Esophagus squamous epithelium (tissue), 5 donors: ENCODE data around the gene RGS5. TPM values are rescaled to one million over a fixed set of nuclear protein-coding genes. Genes with fewer than 3 reads are reported as not detected.

ENCODE experiments used
- DNase-seq: peaks from one replicate; lab custom pipeline; 2025; lab: John Stamatoyannopoulos, UW
- H3K27ac ChIP-seq, 4 donors: fragments of 200-600 bp; sonication (generic); one replicate each; pipeline ENCODE4 v1.5.1; 2016 to 2019; ENCODE audit warnings: mild to moderate bottlenecking in 1 of 4
- H3K27me3 ChIP-seq, 4 donors: fragments of 200-600 bp; sonication (generic); 1 replicate in 3 of 4; 2 replicates in 1 of 4; pipeline versions ENCODE4 v1.5.1 to v1.6.0; 2017 to 2021; ENCODE audit warnings: antibody characterized with exemption in 1 of 4
- H3K36me3 ChIP-seq, 3 donors: fragments of 200-600 bp; sonication (generic); one replicate each; pipeline ENCODE4 v1.5.1; 2016 to 2019
- H3K4me1 ChIP-seq, 3 donors: fragments of 200-600 bp; sonication (generic); one replicate each; pipeline ENCODE4 v1.5.1; 2017 to 2019
- H3K4me3 ChIP-seq, 4 donors: fragments of 200-600 bp; sonication (generic); 1 replicate in 3 of 4; 2 replicates in 1 of 4; pipeline ENCODE4 v1.5.1; 2016 to 2019; ENCODE audit warnings: mild to moderate bottlenecking in 2 of 4, moderate library complexity in 1 of 4
- H3K9me3 ChIP-seq, 3 donors: fragments of 200-600 bp; sonication (generic); one replicate each; pipeline ENCODE4 v1.5.1; 2016 to 2019
- CTCF ChIP-seq, 6 experiments: fragments of 450-650 bp in 4 of 6; fragments of 200-600 bp in 2 of 6; sonication (generic) in 2 of 6; IDR thresholded peaks; one replicate each; pipeline ENCODE4 v1.5.1; 2016 to 2019; ENCODE audit warnings: antibody characterized with exemption in 6 of 6, mild to moderate bottlenecking in 4 of 6, moderate library complexity in 4 of 6
- POLR2A ChIP-seq, 4 donors: fragments of 450-650 bp; IDR thresholded peaks; one replicate each; pipeline ENCODE4 v1.6.1; 2017; ENCODE audit warnings: antibody characterized with exemption in 4 of 4, mild to moderate bottlenecking in 4 of 4, moderate library complexity in 3 of 4
- WGBS, 2 donors: methylation state at CpG; one replicate each; pipeline ENCODE4 v1.1.5; 2018; 5-methylcytosine and 5-hydroxymethylcytosine counted together
- intact Hi-C: fragments of 100-400 bp; cut with DNase I; formaldehyde crosslinking; loops from one replicate; pipeline ENCODE4 v1.15.0; 2022
- total RNA-seq, 4 donors: library from RNA; depleted of rRNA; stranded (reverse); fragments of >200 nt; gene quantifications; one replicate each; pipeline ENCODE4 v1.1.0, GENCODE V29; 2016
- donor health status: DM: yes; HTN: yes; CAD: no.

Gene RGS5
- total RNA-seq, 4 donors from 2014 or later: 11.3 to 55.7 (median 23.3) TPM

- Histone ChIP-seq H3K27me3 (no peaks in the 10 kb centered on the region), H3K9me3 (no peaks in the 10 kb centered on the region), H3K36me3 (no peaks in the 10 kb centered on the region), H3K4me3 (no peak overlapping the region), H3K4me1 (no peaks in the 10 kb centered on the region), H3K27ac (no peak overlapping the region)
- intact Hi-C loops: no loop called here
- no peak for TF ChIP-seq POLR2A (IDR thresholded peaks at IDR 0.05)
- TF ChIP-seq CTCF (IDR thresholded peaks at IDR 0.05): no peak
- WGBS, 2 donors: 71 to 94% methylated on average over 1 to 2 of the region's 2 CpGs
- DNase-seq: no peak
These were observed 53.8 kb downstream of the RGS5 start for GRCh38 chr1:163148911-163149310.

GRCh38 chr1:163147019-163147418, 55.7 kb downstream of the RGS5 start:
- H3K4me1 ChIP-seq: no peaks in the 10 kb centered on the region
- no peaks in the 10 kb centered on the region for H3K27me3 ChIP-seq
- H3K27ac ChIP-seq: no peak overlapping the region
- intact Hi-C loops: no loop called here
- no peaks in the 10 kb centered on the region for H3K9me3 ChIP-seq
- no peak for DNase-seq
- TF ChIP-seq CTCF (IDR thresholded peaks at IDR 0.05) (no peak), POLR2A (IDR thresholded peaks at IDR 0.05) (no peak)
- WGBS, 2 donors: 63 to 83% methylated on average over 2 to 3 of the region's 3 CpGs
- H3K36me3 ChIP-seq: no peaks in the 10 kb centered on the region
- no peak overlapping the region for H3K4me3 ChIP-seq

- Histone ChIP-seq H3K4me3 (no peak overlapping the region), H3K9me3 (no peaks in the 10 kb centered on the region), H3K27ac (no peak overlapping the region), H3K4me1 (no peaks in the 10 kb centered on the region), H3K27me3 (no peaks in the 10 kb centered on the region), H3K36me3 (no peaks in the 10 kb centered on the region)
- intact Hi-C loops: no loop called here
- DNase-seq: no peak
- TF ChIP-seq POLR2A (IDR thresholded peaks at IDR 0.05): no peak
- no peak for TF ChIP-seq CTCF (IDR thresholded peaks at IDR 0.05)
- 80 to 95% methylated on average over 1 of the region's 1 CpG for WGBS, 2 donors
These were observed 57.3 kb downstream of the RGS5 start for GRCh38 chr1:163145435-163145834.

GRCh38 chr1:163144418-163144817, 58.3 kb downstream of the RGS5 start:
- Histone ChIP-seq H3K9me3 (no peaks in the 10 kb centered on the region), H3K36me3 (no peaks in the 10 kb centered on the region), H3K27ac (no peak overlapping the region), H3K4me1 (no peaks in the 10 kb centered on the region), H3K27me3 (no peaks in the 10 kb centered on the region), H3K4me3 (no peak overlapping the region)
- WGBS, 2 donors: 65 to 75% methylated on average over 3 of the region's 3 CpGs
- TF ChIP-seq POLR2A (IDR thresholded peaks at IDR 0.05) (no peak), CTCF (IDR thresholded peaks at IDR 0.05) (no peak)
- intact Hi-C loops: no loop called here
- no peak for DNase-seq

- Histone ChIP-seq H3K36me3 (no peaks in the 10 kb centered on the region), H3K27me3 (no peaks in the 10 kb centered on the region), H3K27ac (no peak overlapping the region), H3K4me1 (no peaks in the 10 kb centered on the region), H3K9me3 (no peaks in the 10 kb centered on the region), H3K4me3 (no peak overlapping the region)
- intact Hi-C loops: no loop called here
- TF ChIP-seq CTCF (IDR thresholded peaks at IDR 0.05) (no peak), POLR2A (IDR thresholded peaks at IDR 0.05) (no peak)
- no peak for DNase-seq
- WGBS, 2 donors: 60 to 71% methylated on average over 2 of the region's 2 CpGs
These were observed 60.6 kb downstream of the RGS5 start for GRCh38 chr1:163142152-163142551.
